ENCODE data around the gene CNTN4.

Gene CNTN4

DNA sequence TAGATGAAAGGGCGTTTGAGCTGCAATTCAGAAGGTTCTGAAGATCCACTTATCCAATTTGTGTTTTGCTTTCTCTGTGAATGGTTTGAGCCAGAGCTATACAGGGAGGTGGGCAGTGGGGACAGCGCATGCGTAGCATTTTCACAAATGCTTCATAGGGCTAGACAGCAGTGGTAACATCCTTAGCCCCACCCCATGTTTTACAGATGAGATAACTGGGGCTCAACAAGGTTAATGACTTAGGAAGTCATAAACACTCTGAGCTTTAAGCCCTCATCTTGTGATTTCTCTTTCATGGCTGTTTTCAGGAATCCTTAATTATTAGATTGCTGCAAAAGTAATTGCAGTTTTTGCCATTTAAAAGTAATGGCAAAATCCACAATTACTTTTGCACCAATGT is 602.8 kb downstream of the CNTN4 start:
- no peak for DNase-seq (ENCODE audit: low read depth)

DNA sequence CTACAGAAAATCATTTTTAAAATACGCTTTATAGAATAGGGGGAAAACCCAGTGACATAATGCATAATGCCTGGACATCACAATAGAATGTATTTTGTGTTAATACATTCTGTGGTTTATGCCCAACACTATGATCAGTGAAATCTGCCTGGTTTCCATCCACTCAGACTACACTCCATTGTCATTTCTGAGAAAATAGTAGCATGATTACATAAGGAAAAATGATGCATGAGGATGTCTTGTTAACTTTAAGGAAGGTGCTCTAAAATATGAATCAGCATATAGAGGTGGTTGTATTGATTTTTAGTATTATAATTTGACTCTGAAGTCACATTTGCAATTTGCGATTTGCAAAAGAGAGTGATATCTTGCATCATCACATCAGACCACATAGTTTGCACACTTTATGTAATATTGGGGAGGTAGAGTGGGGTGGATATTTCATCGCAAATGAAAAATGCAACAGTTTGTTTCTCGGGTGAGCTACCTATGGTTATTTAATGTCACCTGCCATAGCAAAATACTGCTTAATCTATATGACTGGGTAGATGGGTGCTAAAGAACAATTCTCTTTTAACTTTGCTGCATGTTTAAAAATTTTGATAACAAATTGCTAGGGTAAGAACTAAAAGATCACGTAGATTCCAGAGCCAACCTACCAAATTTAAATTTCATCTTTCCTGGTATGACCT is 607.6 kb downstream of the CNTN4 start:
- DNase-seq (ENCODE audit: low read depth) = no peak

DNA sequence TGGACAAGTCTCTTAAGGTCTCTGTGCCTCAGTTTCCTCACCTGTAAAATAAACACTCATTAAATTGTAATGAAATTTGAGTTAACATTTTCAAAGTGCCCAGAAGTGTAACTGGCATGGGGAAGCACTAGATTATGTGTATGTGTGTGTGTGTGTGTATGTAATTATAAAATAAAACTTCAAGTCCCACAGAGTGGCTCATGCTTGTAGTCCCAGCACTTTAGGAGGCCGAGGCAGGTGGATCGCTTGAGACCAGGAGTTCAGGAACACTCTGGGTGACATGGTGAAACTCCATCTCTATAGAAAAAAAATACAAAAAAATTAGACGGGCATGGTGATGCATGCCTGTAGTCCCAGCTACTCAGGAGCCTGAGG is 608.2 kb downstream of the CNTN4 start:
- DNase-seq (ENCODE audit: low read depth) = no peak

- DNase-seq (ENCODE audit: low read depth) = no peak
Observed at GRCh38 chr3:2711081-2711480, 612.4 kb downstream of the CNTN4 start.

- DNase-seq (ENCODE audit: low read depth) = no peak
Observed at GRCh38 chr3:2713923-2714322, 615.3 kb downstream of the CNTN4 start.

DNA sequence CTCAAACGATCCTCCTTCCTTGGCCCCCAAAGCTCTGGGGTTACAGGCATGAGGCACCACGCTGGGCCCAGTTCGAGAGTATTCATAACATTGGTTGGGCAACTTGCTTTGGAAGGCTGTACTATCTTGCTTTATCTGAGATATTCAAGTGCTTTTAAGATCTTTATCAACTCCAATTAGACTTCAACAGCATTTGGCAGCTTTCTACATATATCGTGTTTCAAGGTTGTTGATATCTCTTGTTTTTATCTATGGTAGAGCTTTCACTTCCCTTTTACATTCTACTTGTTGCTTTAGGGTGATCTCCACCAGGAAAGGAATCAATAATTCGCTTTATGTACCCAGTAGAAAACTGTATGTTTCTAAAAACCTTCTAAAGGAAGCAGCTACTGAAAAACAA is 616.2 kb downstream of the CNTN4 start:
- DNase-seq (ENCODE audit: low read depth) = no peak

- no peak for DNase-seq (ENCODE audit: low read depth)
Observed at GRCh38 chr3:2727101-2727500, 628.4 kb downstream of the CNTN4 start.

DNA sequence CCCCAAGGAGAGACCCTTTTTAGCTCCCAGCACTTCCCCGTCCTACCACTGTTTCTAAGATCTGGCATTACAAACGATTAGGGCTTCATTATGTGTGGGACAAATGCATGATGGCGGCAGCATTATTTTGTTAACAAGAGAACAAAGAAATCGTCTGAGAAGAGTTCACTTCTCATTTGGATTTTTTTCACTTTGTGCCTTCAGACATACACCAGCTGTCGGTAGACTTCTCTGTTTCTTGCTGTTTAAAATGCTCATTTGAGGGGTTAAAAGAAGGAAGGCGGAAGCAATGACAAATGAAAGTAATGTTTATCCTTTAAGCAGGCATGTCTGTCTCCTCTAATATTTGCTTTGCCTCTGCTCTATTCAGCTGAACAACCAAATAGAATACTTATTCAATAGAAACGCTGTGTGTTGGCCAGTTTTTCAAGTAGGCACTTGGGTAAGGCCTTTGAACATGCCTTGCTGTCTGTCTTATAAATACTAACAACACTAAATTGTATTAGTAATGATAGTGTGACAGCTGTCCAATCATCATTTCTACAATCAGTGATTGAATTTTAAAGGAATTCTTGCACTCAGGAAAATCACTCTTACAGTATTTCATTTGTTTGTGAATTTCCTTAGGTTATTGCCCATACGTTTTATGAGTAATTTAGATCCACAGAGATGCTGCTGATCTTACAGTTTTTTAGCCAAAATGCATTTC is 629.1 kb downstream of the CNTN4 start:
- DNase-seq (ENCODE audit: low read depth) = no peak

GRCh38 chr3:2731843-2732242 is 633.2 kb downstream of the CNTN4 start:
- DNase-seq (ENCODE audit: low read depth) = no peak

- DNase-seq (ENCODE audit: low read depth) = no peak
Observed at GRCh38 chr3:2735392-2735894, 636.8 kb downstream of the CNTN4 start.

- DNase-seq (ENCODE audit: low read depth) = no peak
Observed at GRCh38 chr3:2741516-2741915, 642.9 kb downstream of the CNTN4 start.

DNA sequence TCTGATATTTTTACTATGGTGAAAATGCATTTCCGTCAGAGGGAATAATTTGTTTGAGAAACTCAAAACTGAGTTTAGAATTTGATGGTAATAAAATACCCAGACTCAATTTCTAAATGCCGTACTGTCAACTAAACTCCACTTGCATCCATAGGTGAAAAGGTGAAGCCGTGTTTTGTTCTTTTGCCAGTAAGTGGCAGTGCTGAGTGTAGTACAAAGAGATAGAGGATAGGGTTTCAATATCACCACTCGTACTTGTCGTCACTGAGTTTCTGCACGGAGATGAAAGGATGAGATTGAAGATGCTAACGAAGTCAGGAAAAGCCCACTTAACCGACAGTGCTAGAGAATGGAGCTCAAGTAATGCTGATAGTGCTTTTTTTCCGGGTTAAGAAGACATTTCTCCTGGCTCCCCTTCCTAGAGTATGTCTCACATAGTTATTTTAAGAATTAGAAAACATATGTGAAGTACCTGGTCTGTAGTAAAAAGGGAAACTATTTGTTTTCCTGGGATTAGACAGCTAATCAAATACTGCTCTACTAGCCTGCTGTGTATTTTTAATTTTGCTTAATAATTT is 666.4 kb downstream of the CNTN4 start:
- no peak for DNase-seq (ENCODE audit: low read depth)

DNA sequence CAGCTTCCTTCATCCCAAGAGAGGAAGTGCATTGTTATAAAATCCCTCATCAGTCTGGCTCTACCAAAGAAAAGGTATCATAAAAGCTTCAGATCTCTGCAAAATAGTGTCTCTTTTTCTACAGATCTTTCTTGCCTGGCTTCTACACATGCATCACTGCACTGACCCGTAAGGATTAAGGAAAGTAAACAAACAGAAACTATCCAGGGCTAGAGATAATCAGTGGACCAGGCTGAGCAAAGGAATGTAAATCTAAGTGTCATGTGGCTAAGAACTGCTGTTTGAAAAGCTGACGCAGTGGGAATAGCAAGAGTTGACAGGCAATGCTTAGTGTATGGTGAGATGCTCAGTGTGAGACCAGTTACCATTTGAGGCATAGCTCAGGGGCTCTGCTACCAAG is 671.8 kb downstream of the CNTN4 start:
- DNase-seq (ENCODE audit: low read depth) = no peak

DNA sequence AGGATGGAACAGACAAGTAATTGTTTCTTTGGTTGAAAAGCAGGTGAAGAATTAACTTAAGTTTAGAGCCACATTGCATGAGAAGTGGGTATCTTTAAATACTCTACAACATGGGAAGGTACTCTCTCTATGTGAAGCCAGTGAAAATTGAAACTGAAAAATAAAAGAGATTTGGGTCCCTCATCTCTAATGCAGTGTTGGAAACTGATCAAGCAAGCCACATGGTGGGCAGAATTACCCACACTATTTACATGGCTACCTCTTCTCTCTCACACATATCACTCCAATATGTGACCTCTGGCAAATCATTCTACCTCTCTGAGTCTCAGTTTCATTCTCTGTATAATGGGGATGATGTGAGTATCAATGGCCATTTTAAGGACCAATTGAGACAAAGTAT is 672.5 kb downstream of the CNTN4 start:
- no peak for DNase-seq (ENCODE audit: low read depth)

- no peak for DNase-seq (ENCODE audit: low read depth)
Observed at GRCh38 chr3:2771741-2772140, 673.1 kb downstream of the CNTN4 start.

DNA sequence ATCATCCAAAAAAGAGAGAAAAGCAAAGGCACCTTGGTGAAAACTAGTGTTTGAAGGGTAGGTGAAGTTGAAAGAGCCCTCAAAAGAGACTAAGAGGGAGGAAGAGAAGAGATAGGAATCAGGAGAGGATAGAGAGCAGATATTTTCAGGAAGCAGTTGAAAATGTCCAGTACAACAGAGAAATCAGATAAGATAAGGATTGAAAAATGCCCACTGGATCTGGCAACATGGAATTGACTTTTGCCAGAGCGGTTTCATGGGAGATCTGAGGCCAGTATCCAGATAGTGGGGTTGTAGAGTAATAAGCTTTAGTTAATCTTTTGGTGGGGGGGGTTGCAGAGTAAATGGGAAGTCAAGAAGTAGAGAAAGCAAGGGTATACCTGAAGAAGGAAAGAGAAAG is 674.1 kb downstream of the CNTN4 start:
- DNase-seq (ENCODE audit: low read depth) = no peak

DNA sequence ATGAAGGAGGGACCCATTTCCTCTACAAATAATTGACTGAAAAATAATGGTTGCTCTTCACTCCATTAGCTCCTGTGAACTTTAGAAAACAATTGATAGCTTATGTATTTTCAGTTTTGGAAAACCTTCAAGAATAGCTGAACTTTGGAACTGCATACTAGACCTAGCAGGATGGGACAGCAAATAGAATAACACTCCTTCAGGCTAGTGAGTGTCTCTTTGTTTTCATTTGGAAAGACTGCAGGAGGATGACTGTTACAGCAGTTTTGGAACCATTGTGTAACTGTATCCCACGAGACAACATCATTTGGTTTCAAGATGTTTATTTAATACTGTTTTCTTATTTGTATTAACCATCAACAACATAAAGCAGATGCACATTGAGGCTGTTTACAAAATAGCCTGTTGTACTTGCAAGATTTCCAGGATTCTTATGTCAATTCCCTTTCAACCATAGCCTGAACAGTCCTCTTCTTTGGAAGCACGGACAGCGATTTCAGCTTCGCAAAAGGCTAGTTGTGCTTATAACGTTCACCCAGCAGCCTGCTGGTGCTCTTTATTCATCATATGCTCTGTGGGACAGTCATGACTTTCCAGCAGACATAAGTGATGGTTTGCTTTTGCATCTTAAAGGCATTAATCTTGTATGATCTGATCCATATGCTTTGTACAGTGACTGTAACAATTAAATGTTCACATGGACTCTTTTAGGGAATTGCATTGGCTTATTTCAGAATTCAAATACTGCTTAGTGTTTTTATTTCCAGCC is 676.0 kb downstream of the CNTN4 start:
- DNase-seq (ENCODE audit: low read depth) = no peak

GRCh38 chr3:2783261-2783660 is 684.6 kb downstream of the CNTN4 start:
- DNase-seq (ENCODE audit: low read depth) = no peak

- DNase-seq (ENCODE audit: low read depth) = no peak
Observed at GRCh38 chr3:2784627-2785026, 686.0 kb downstream of the CNTN4 start.

DNA sequence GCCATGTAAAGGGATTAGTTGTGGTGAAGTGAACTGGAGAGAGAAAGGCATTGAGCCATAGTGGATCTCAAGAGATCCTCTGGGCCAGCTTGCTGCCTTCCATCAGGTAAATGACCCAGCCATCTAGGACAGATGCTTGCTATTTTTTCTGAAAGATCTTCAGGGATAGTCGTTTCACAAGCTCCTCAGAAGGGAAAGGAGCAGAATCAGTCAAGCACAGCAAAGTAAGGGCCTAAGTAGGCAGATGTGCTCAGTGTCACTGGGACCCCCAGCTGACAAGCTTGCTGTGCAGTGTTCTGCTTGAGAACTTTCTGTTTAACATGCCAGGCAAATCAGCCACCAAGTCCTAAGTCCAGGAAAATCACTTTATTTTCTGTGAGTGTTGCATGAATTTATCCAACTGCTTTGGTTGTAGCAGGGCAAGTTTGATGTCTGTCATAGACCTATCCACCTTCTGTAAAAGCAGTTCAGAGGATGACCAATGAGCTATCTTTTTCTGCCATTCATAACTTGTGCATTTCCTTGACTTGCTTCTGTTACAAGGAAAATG is 691.7 kb downstream of the CNTN4 start:
- DNase-seq (ENCODE audit: low read depth) = no peak

- no peak for DNase-seq (ENCODE audit: low read depth)
Observed at GRCh38 chr3:2792432-2792831, 693.8 kb downstream of the CNTN4 start.

GRCh38 chr3:2793987-2794386 is 695.3 kb downstream of the CNTN4 start:
- no peak for DNase-seq (ENCODE audit: low read depth)

Data from activated T-cell treated with anti-CD3 and anti-CD28 coated beads for 48 hours (primary cell).